K562 (cell line): Measurements from ENCODE around the gene CLPSL1. TPM values are rescaled to one million over a fixed set of nuclear protein-coding genes. Genes with fewer than 3 reads are reported as not detected.
A peak's percentile ranks its signal among the peaks of the same experiment; 100 is the strongest.

Experiments
- ATAC-seq: fragments of 200-7000 bp; cut with Tn5 transposase; 3 replicates; pipeline ENCODE4 v1.9.1; 2020; ENCODE audit warnings: moderate library complexity
- BruUV-seq: library from RNA; stranded (reverse); fragments of 400-500 nt; replicated peaks from 2 replicates; lab custom pipeline; 2021; lab: Mats Ljungman, UMichigan
- CTCF ChIA-PET: fragments of 300-600 bp; formaldehyde crosslinking; extraction: SDS; loops from one replicate; lab custom pipeline; 2021; ENCODE audit warnings: low intra/inter-chr PET ratio; lab: Yijun Ruan, JAX
- POLR2A ChIA-PET: fragments of 300-600, 350-650 bp; sonication (Branson Sonifier 250); formaldehyde crosslinking; extraction: SDS; loops from one replicate; lab custom pipeline; 2021; ENCODE audit warnings: antibody characterized with exemption, inconsistent platforms; lab: Yijun Ruan, JAX
- DNase-seq, 4 experiments: peaks; one replicate each; pipeline versions ENCODE4 v3.0.0 to v3.0.0-alpha.2; 2011 to 2018; ENCODE audit warnings: low spot score in 3 of 4, mixed read lengths in 3 of 4; ENCODE audit errors: extremely low read depth in 1 of 4
- FAIRE-seq: peaks from 2 replicates; lab custom pipeline; 2011; peaks lifted over from hg19 to GRCh38; lab: Jason Lieb, UNC
- H2AFZ ChIP-seq: 2 replicates; pipeline ENCODE4 v1.6.0; 2011; ENCODE audit warnings: low read depth, low read length, control low read depth, inconsistent platforms
- H3K27ac ChIP-seq: fragments of 200-600 bp; 3 replicates; pipeline ENCODE4 v1.8.0; 2011; ENCODE audit warnings: low read depth, mild to moderate bottlenecking, control low read depth, inconsistent platforms, low read length, moderate library complexity, mixed read lengths; ENCODE audit errors: extremely low read depth
- H3K27me3 ChIP-seq, 2 experiments: fragments of 300-600 bp in 1 of 2; 2 replicates in 1 of 2; 3 replicates in 1 of 2; pipeline versions ENCODE4 v1.6.0 to v1.8.0; 2011; ENCODE audit warnings: inconsistent platforms in 2 of 2, low read length in 2 of 2, mild to moderate bottlenecking in 1 of 2, mixed read lengths in 1 of 2, moderate library complexity in 1 of 2; ENCODE audit not compliant: control insufficient read depth in 2 of 2, insufficient read depth in 2 of 2
- H3K36me3 ChIP-seq: fragments of 300-600 bp; 3 replicates; pipeline ENCODE4 v1.8.0; 2011; ENCODE audit warnings: mild to moderate bottlenecking, low read length, inconsistent platforms; ENCODE audit not compliant: control insufficient read depth, insufficient read depth
- H3K4me1 ChIP-seq, 2 experiments: fragments of 200-600 bp in 1 of 2; replicated peaks in 1 of 2; 2 replicates in 1 of 2; 3 replicates in 1 of 2; pipeline versions ENCODE4 v1.5.1 to v1.8.0; 2011; ENCODE audit warnings: inconsistent platforms in 2 of 2, low read length in 2 of 2, mild to moderate bottlenecking in 1 of 2, mixed read lengths in 1 of 2, moderate library complexity in 1 of 2; ENCODE audit not compliant: control insufficient read depth in 2 of 2, insufficient read depth in 2 of 2
- H3K4me2 ChIP-seq: 2 replicates; pipeline ENCODE4 v1.6.1; 2011; ENCODE audit warnings: low read length, control low read depth, inconsistent platforms, mixed read lengths; ENCODE audit not compliant: insufficient read depth
- H3K4me3 ChIP-seq: fragments of 200-600 bp; sonication (generic), shearing (Covaris generic); 2 replicates; pipeline ENCODE4 v1.5.1; 2016; ENCODE audit warnings: control low read depth, inconsistent platforms
- H3K79me2 ChIP-seq: fragments of 200-600 bp; 3 replicates; pipeline ENCODE4 v1.8.0; 2011; ENCODE audit warnings: low read length, inconsistent platforms; ENCODE audit not compliant: control insufficient read depth, insufficient read depth
- H3K9ac ChIP-seq, 2 experiments: 2 replicates each; pipeline versions ENCODE4 v1.6.0 to v1.6.1; 2011; ENCODE audit warnings: low read depth in 2 of 2, low read length in 2 of 2, control low read depth in 1 of 2, inconsistent platforms in 1 of 2, mild to moderate bottlenecking in 1 of 2, mixed read lengths in 1 of 2; ENCODE audit not compliant: insufficient read depth in 1 of 2
- H3K9me1 ChIP-seq: one replicate; pipeline ENCODE4 v1.6.0; 2011; ENCODE audit warnings: inconsistent platforms, mild to moderate bottlenecking, low read length, moderate library complexity; ENCODE audit not compliant: control insufficient read depth, insufficient read depth
- H3K9me3 ChIP-seq: replicated peaks from 2 replicates; pipeline ENCODE4 v1.5.1; 2011; ENCODE audit warnings: low read depth, low read length, inconsistent platforms; ENCODE audit not compliant: control insufficient read depth, insufficient read depth
- H4K20me1 ChIP-seq: replicated peaks from 2 replicates; pipeline ENCODE4 v1.6.1; 2011; ENCODE audit warnings: low read length, inconsistent platforms, mixed read lengths; ENCODE audit not compliant: control insufficient read depth, insufficient read depth
- CBFA2T3 ChIP-seq: fragments of 450-650 bp; IDR thresholded peaks from 2 replicates; pipeline ENCODE4 v1.6.1; 2017
- CHD4 ChIP-seq: fragments of 200-600 bp; sonication (generic); IDR thresholded peaks from 3 replicates; pipeline ENCODE4 v1.6.1; 2012; ENCODE audit warnings: low read depth, mild to moderate bottlenecking, mixed read lengths, low read length, inconsistent platforms; ENCODE audit not compliant: insufficient read depth, insufficient replicate concordance, poor library complexity, severe bottlenecking
- CREB1 ChIP-seq, 2 experiments: sonication (generic) in 1 of 2; formaldehyde crosslinking in 1 of 2; IDR thresholded peaks; 2 replicates each; pipeline versions ENCODE4 v1.6.1 to v1.8.0; 2012 to 2022; ENCODE audit warnings: inconsistent platforms in 1 of 2, mild to moderate bottlenecking in 1 of 2, missing genetic modification reagents in 1 of 2, moderate library complexity in 1 of 2
- ETV5 ChIP-seq: sonication (generic); formaldehyde crosslinking; IDR thresholded peaks from 2 replicates; pipeline ENCODE4 v1.4.0; 2020; ENCODE audit warnings: low read depth, mild to moderate bottlenecking, missing genetic modification reagents
- HNRNPLL ChIP-seq: fragments of 200-400 bp; formaldehyde crosslinking; IDR thresholded peaks from 2 replicates; pipeline ENCODE4 v1.6.1; 2017; ENCODE audit warnings: low read length, low read depth, mild to moderate bottlenecking; ENCODE audit not compliant: poor library complexity, severe bottlenecking
- IRF2 ChIP-seq: sonication (generic); formaldehyde crosslinking; IDR thresholded peaks from 2 replicates; pipeline ENCODE4 v1.8.1; 2022; ENCODE audit warnings: mild to moderate bottlenecking, missing genetic modification reagents
- JUN ChIP-seq, 2 experiments: sonication (generic) in 1 of 2; formaldehyde crosslinking in 1 of 2; IDR thresholded peaks; 2 replicates each; pipeline versions ENCODE4 v1.6.1 to v1.8.0; 2012 to 2022; ENCODE audit warnings: borderline replicate concordance in 2 of 2, mild to moderate bottlenecking in 2 of 2, improper control_type of control experiment in 1 of 2, low read depth in 1 of 2, low read length in 1 of 2, missing genetic modification reagents in 1 of 2
- KLF6 ChIP-seq: fragments of 250-450 bp; sonication (Bioruptor Pico); IDR thresholded peaks from 2 replicates; pipeline ENCODE4 v1.4.0; 2020; ENCODE audit warnings: mild to moderate bottlenecking, moderate library complexity, borderline replicate concordance
- MED1 ChIP-seq: sonication (generic); formaldehyde crosslinking; IDR thresholded peaks from 2 replicates; pipeline ENCODE4 v1.8.1; 2023; ENCODE audit warnings: missing genetic modification reagents, borderline replicate concordance
- NFATC3 ChIP-seq: fragments of 450-650 bp; IDR thresholded peaks from 2 replicates; pipeline ENCODE4 v1.6.1; 2017; ENCODE audit warnings: mild to moderate bottlenecking
- NFIC ChIP-seq: fragments of 450-650 bp; IDR thresholded peaks from 2 replicates; pipeline ENCODE4 v1.6.1; 2017; ENCODE audit warnings: mild to moderate bottlenecking, inconsistent platforms
- POLR3G ChIP-seq: IDR thresholded peaks from 2 replicates; pipeline ENCODE4 v1.6.1; 2011; ENCODE audit not compliant: insufficient read length, insufficient replicate concordance; ENCODE audit errors: extremely low read depth
- RAD21 ChIP-seq, 2 experiments: fragments of 250-450 bp in 1 of 2; fragments of 450-650 bp in 1 of 2; sonication (Bioruptor Pico) in 1 of 2; formaldehyde crosslinking in 1 of 2; IDR thresholded peaks in 1 of 2; conservative IDR thresholded peaks in 1 of 2; 2 replicates each; pipeline versions ENCODE4 v1.4.0 to v1.8.0; 2020 to 2022; ENCODE audit warnings: mild to moderate bottlenecking in 2 of 2, moderate library complexity in 1 of 2
- RBM34 ChIP-seq: fragments of 200-400 bp; formaldehyde crosslinking; IDR thresholded peaks from 2 replicates; pipeline ENCODE4 v1.6.1; 2018; ENCODE audit warnings: low read length, borderline replicate concordance; ENCODE audit not compliant: insufficient read depth
- TCF3 ChIP-seq: sonication (generic); formaldehyde crosslinking; IDR thresholded peaks from 2 replicates; pipeline ENCODE4 v1.4.0; 2020; ENCODE audit warnings: mild to moderate bottlenecking, missing genetic modification reagents
- TRIM25 ChIP-seq: fragments of 450-650 bp; IDR thresholded peaks from 2 replicates; pipeline ENCODE4 v1.7.0; 2016; ENCODE audit warnings: borderline replicate concordance
- ZNF217 ChIP-seq: sonication (generic); formaldehyde crosslinking; IDR thresholded peaks from 2 replicates; pipeline ENCODE4 v1.8.0; 2022; ENCODE audit warnings: mild to moderate bottlenecking, missing genetic modification reagents
- ZNF347 ChIP-seq: fragments of 450-650 bp; formaldehyde crosslinking; IDR thresholded peaks from 2 replicates; pipeline ENCODE4 v1.4.0; 2020; ENCODE audit warnings: low read depth, mild to moderate bottlenecking, moderate library complexity
- WGBS: fragments of 100-300 bp; shearing (Covaris generic); methylation state at CpG from one replicate; pipeline ENCODE4 v1.1.6; 2016; ENCODE audit warnings: low coverage, mixed read lengths; ENCODE audit not compliant: insufficient coverage; ENCODE audit errors: missing lambda C conversion rate; 5-methylcytosine and 5-hydroxymethylcytosine counted together
- in situ Hi-C: fragments of 300-500 bp; cut with MboI; formaldehyde crosslinking; loops from 4 replicates; pipeline ENCODE4 v1.15.0; 2018; ENCODE audit warnings: inconsistent platforms, mixed read lengths
- intact Hi-C: fragments of 100-400 bp; cut with micrococcal nuclease; formaldehyde crosslinking; loops from 2 replicates; pipeline ENCODE4 v1.14.2; 2022
- polyA plus RNA-seq, 8 experiments: library from polyadenylated mRNA; depleted of rRNA in 4 of 8; stranded (reverse) in 5 of 8; unstranded in 3 of 8; fragments of >200 nt; fragmentation: Nextera tagmentation in 2 of 8; fragmentation: Illumina TruSeq in 1 of 8; extraction: Ambion mirVana in 2 of 8; extraction: Trizol in 1 of 8; gene quantifications; 2 replicates each; pipeline versions ENCODE4 v1.2.1 to v1.2.3, GENCODE V29; 2011 to 2014; ENCODE audit warnings: inconsistent platforms in 1 of 8, missing spikeins in 1 of 8
- total RNA-seq, 7 experiments: library from RNA; depleted of rRNA in 6 of 7; stranded (reverse); fragments of >200 nt in 6 of 7; fragmentation: Illumina TruSeq in 2 of 7; extraction: Trizol in 2 of 7; gene quantifications; 2 replicates each; pipeline versions ENCODE4 v1.2.1 to v1.2.3, GENCODE V29; 2011 to 2021; ENCODE audit warnings: low replicate concordance in 1 of 7

CLPSL1 gene
- total and polyA plus RNA-seq, 9 of the 15 experiments (the other 6 are each of a cell fraction or from before 2014, with no cell fraction given), result not detected

- no peak for TF ChIP-seq TRIM25
- 0 out of 2 replicates have a peak, but pooled peaks have one; percentile 64 for TF ChIP-seq IRF2
- no peak for TF ChIP-seq CREB1 (IDR thresholded peaks at IDR 0.05)
- TF ChIP-seq CREB1 (CRISPR knock-in tag; IDR thresholded peaks at IDR 0.05), result peak; percentile 78
- no peak for TF ChIP-seq JUN (IDR thresholded peaks at IDR 0.05; ENCODE audit: borderline replicate concordance, low read depth, low read length)
- TF ChIP-seq JUN (CRISPR knock-in tag; IDR thresholded peaks at IDR 0.05; ENCODE audit: borderline replicate concordance), result no peak
- TF ChIP-seq POLR3G, result no peak
- TF ChIP-seq HNRNPLL, result no peak
Observed at GRCh38 chr6:35804996-35805736, 24.3 kb downstream of the CLPSL1 start, which contains the start of gene LHFPL5 (continued).

GRCh38 chr6:35808688-35809087, 27.9 kb downstream of the CLPSL1 start:
- Histone ChIP-seq H3K27ac (no peak overlapping the region), H3K4me1 (peaks cover 5 to 10% of the 10 kb centered on the region in 2 experiments), H4K20me1 (0 out of 2 replicates have a peak, but pooled peaks cover 6% of the 10 kb centered on the region), H3K9me1 (peaks cover 2% of the 10 kb centered on the region), H3K79me2 (no peaks in the 10 kb centered on the region), H3K4me3 (no peak overlapping the region), H3K36me3 (no peaks in the 10 kb centered on the region), H3K9ac (no peak overlapping the region), H3K27me3 (peaks cover 17 to 42% of the 10 kb centered on the region in 2 experiments), H3K4me2 (no peak overlapping the region), H3K9me3 (no peaks in the 10 kb centered on the region), H2AFZ (no peak overlapping the region)
- intact Hi-C loops (no loop called here), in situ Hi-C loops (no loop called here)
- FAIRE-seq (no peak), ATAC-seq (no peak), DNase-seq (no peak)
- CTCF ChIA-PET, result no interaction called here
- no TSS peak for BruUV-seq
- 7% methylated on average over 3 of the region's 3 CpGs for WGBS
- POLR2A ChIA-PET, result no interaction called here
- TF ChIP-seq KLF6 (CRISPR knock-in tag) (no peak), NFATC3 (no peak), NFIC (peak; percentile 43), CBFA2T3 (peak; percentile 66), CHD4 (no peak), ZNF217 (CRISPR knock-in tag) (no peak), ZNF347 (no peak), RAD21 (CRISPR knock-in tag; conservative IDR thresholded peaks at IDR 0.05 in 1 of 2, IDR thresholded peaks at IDR 0.05 in 1 of 2) (no peak), TCF3 (CRISPR knock-in tag) (0 out of 2 replicates have a peak, but pooled peaks have one; percentile 19), RBM34 (no peak), ETV5 (CRISPR knock-in tag) (no peak), MED1 (CRISPR knock-in tag) (no peak)
